ENCODE results near the gene RPS6KA2. TPM values are rescaled to one million over a fixed set of nuclear protein-coding genes. Genes with fewer than 3 reads are reported as not detected.
"Not testable (repeated sequence)": the region's sequence is repeated elsewhere in the genome, so short reads cannot be mapped to it uniquely, and the experiment has no call there.

RPS6KA2 gene
- total RNA-seq, 1 experiment from 2014 or later: 4.2 TPM

DNA sequence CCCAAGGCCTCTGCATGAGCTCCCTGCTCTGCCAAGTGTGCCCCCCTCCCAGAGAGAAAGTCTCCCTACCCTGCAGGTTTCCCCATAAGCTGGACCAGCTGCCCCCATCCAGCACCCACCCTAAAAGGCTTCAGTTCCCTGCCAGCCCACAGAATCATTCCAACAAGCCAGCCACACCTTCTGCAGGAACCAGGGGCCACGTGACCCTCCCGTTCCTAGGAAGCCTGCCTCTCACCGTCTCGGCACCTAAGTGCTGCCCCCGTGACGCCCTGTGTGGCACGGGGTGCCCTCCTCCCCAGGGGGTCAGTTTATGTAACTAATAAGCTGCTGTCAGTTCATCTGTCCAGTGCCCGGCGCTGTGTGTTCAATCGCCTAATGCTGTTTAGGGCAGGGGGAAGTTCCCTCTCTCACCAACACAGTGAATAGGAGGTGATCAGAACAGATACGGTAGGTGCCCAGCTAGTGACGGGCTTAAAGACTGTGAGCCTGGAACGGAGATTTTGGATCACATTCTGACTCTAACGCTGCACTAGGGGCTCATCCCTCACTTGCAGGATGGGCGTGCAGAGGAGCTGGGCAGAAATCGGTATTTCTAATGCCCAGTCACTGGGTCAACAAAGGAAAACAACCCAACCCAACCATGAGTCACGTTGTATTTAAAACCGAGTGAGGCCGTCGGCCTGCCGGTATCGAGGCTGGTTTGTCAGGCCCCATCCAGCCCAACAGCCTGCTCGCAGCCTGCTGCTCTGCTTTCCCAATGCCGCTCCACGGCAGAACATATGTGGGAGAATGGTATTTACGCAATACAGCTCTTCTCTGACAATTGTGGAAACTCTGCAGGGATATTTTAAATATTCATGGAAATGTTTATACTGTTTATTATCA, 96.6 kb downstream of the RPS6KA2 start:
- no peak overlapping the region for H3K4me3 ChIP-seq
- H3K27me3 ChIP-seq: no peaks in the 10 kb centered on the region
- no peak overlapping the region for H3K27ac ChIP-seq
- H3K9me3 ChIP-seq (replicated peaks): 0 out of 2 replicates have a peak, but pooled peaks cover 2% of the 10 kb centered on the region
- 0 out of 2 replicates have a peak, but pooled peaks cover 3% of the 10 kb centered on the region for H3K4me1 ChIP-seq
- no peak for DNase-seq
- no peaks in the 10 kb centered on the region for H3K36me3 ChIP-seq

DNA sequence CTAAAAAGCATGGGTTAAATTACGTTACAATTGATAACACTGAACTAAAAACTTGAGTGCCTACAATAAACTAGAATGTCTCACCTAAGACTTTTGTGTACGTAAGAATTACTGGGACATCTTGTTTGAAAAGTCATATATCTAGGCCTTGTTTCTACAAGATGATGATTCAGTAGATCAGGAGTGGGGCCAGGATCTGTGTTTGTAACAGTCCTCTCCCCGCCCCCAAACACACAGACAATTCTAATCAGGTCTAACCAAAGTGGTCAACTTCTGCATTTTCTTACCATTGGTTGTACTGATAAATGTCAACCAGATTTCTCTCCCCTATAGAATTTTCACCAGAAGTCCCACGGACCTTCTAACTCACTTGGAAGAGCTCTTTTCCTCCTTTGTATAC, 97.5 kb downstream of the RPS6KA2 start:
- no peak overlapping the region for H3K27ac ChIP-seq
- no peak for DNase-seq
- H3K27me3 ChIP-seq: no peaks in the 10 kb centered on the region
- H3K4me3 ChIP-seq: no peak overlapping the region
- H3K9me3 ChIP-seq (replicated peaks): 0 out of 2 replicates have a peak, but pooled peaks cover 2% of the 10 kb centered on the region
- no peaks in the 10 kb centered on the region for H3K36me3 ChIP-seq
- H3K4me1 ChIP-seq: 0 out of 2 replicates have a peak, but pooled peaks cover 3% of the 10 kb centered on the region

DNA sequence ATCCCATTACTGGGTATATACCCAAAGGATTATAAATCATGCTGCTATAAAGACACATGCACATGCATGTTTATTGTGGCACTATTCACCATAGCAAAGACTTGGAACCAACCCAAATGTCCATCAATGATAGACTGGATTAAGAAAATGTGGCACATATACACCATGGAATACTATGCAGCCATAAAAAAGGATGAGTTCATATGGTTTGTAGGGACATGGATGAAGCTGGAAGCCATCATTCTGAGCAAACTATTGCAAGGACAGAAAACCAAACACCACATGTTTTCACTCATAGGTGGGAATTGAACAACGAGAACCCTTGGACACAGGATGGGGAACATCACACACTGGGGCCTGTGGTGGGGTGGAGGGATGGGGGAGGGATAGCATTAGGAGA, 98.0 kb downstream of the RPS6KA2 start:
- DNase-seq; H3K4me1 ChIP-seq; H3K27ac ChIP-seq; H3K27me3 ChIP-seq; H3K9me3 ChIP-seq (replicated peaks); H3K4me3 ChIP-seq; H3K36me3 ChIP-seq: not testable (repeated sequence)

DNA sequence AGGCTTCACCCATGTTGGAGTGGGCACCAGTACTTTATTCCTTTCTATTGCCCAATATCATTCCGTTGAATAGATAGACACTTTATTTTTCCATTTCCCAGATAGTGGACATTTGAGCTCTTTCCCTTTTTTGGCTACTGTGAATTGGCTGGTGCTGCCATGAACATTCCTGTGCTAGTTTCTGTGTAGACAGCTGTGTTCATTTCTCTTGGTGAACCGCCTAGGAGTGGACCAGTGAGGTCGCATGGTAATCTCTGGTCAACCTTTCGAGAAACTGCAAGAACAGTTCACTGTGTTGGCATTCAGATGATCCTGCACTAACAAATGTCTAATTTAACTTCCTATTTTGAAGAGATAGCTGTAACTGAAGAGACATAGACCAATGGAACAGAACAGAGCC, 99.2 kb downstream of the RPS6KA2 start:
- Histone ChIP-seq H3K27me3 (no peaks in the 10 kb centered on the region), H3K4me3 (no peak overlapping the region), H3K36me3 (no peaks in the 10 kb centered on the region), H3K4me1 (0 out of 2 replicates have a peak, but pooled peaks cover 3% of the 10 kb centered on the region), H3K9me3 (replicated peaks) (0 out of 2 replicates have a peak, but pooled peaks cover 2% of the 10 kb centered on the region), H3K27ac (no peak overlapping the region)
- DNase-seq: no peak

DNA sequence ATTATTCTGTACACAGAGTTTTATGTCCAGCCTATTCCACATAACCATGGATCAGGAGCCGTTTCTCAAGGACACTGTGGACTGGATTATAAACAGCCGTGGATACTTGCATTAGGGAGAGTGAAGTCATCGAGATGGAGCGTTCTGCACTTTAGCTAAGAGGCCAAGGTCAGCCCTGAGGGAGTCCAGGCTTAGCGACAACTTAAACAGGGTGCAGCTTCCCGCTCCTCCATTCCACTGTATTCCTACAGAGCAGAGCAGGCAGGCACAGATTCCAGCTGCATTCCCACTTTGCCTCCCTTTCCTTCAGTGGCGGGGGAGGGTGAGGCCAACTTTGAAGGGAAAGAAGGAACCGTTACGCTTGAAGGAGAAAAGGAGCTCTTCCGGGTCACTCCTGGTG, 100.1 kb downstream of the RPS6KA2 start:
- Histone ChIP-seq H3K36me3 (no peaks in the 10 kb centered on the region), H3K27ac (no peak overlapping the region), H3K27me3 (no peaks in the 10 kb centered on the region), H3K4me1 (0 out of 2 replicates have a peak, but pooled peaks cover 3% of the 10 kb centered on the region), H3K9me3 (replicated peaks) (0 out of 2 replicates have a peak, but pooled peaks cover 2% of the 10 kb centered on the region), H3K4me3 (no peak overlapping the region)
- no peak for DNase-seq

- DNase-seq: no peak
- H3K27ac ChIP-seq: no peak overlapping the region
- no peaks in the 10 kb centered on the region for H3K36me3 ChIP-seq
- H3K4me1 ChIP-seq: 0 out of 2 replicates have a peak, but pooled peaks cover 3% of the 10 kb centered on the region
- no peak overlapping the region for H3K4me3 ChIP-seq
- 0 out of 2 replicates have a peak, but pooled peaks cover 2% of the 10 kb centered on the region for H3K9me3 ChIP-seq (replicated peaks)
- H3K27me3 ChIP-seq: no peaks in the 10 kb centered on the region
Measured at GRCh38 chr6:166525567-166525966, 101.5 kb downstream of the RPS6KA2 start.

GRCh38 chr6:166523782-166524559, 103.1 kb downstream of the RPS6KA2 start:
- no peaks in the 10 kb centered on the region for H3K36me3 ChIP-seq
- H3K4me1 ChIP-seq: 0 out of 2 replicates have a peak, but pooled peaks cover 3% of the 10 kb centered on the region
- H3K4me3 ChIP-seq: no peak overlapping the region
- 0 out of 2 replicates have a peak, but pooled peaks cover 2% of the 10 kb centered on the region for H3K9me3 ChIP-seq (replicated peaks)
- no peaks in the 10 kb centered on the region for H3K27me3 ChIP-seq
- no peak for DNase-seq
- H3K27ac ChIP-seq: no peak overlapping the region

- Histone ChIP-seq H3K9me3 (replicated peaks) (no peaks in the 10 kb centered on the region), H3K4me3 (no peak overlapping the region), H3K27ac (no peak overlapping the region), H3K36me3 (no peaks in the 10 kb centered on the region), H3K27me3 (no peaks in the 10 kb centered on the region), H3K4me1 (no peaks in the 10 kb centered on the region)
- DNase-seq: no peak
Measured at GRCh38 chr6:166520905-166521834, 105.9 kb downstream of the RPS6KA2 start.

DNA sequence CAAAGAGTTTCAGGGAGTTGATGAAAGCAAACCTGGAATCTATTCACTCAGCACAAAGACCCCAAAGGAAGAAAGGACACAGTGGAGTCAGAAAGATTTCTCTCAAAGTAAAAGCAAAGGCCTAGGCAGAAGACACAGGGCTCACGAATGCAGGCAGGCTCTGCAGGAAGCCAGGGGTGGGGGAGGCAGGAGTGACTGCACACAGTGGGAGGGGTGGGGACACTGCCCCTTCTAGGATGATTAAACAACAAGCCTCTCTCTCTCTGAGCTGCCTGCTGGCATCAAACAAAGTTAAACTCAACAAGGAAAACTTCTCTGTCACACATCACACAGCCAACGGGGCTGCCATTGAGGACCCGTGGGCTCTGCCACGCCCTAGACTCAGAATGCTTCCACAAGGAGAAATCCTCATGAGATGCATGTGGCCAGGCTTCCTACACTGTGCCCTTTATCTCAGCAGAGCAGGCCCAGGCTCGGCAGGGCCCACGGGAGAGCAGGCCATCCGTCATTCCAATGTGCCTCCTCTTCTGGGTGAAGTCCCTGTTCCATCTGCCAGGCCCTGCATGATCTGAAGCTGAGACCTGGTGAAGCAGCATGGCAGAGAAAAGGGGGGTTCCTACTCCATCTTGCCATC, 110.7 kb downstream of the RPS6KA2 start:
- no peaks in the 10 kb centered on the region for H3K4me1 ChIP-seq
- no peak for DNase-seq
- no peaks in the 10 kb centered on the region for H3K9me3 ChIP-seq (replicated peaks)
- no peak overlapping the region for H3K4me3 ChIP-seq
- no peaks in the 10 kb centered on the region for H3K36me3 ChIP-seq
- H3K27me3 ChIP-seq: no peaks in the 10 kb centered on the region
- H3K27ac ChIP-seq: no peak overlapping the region

DNA sequence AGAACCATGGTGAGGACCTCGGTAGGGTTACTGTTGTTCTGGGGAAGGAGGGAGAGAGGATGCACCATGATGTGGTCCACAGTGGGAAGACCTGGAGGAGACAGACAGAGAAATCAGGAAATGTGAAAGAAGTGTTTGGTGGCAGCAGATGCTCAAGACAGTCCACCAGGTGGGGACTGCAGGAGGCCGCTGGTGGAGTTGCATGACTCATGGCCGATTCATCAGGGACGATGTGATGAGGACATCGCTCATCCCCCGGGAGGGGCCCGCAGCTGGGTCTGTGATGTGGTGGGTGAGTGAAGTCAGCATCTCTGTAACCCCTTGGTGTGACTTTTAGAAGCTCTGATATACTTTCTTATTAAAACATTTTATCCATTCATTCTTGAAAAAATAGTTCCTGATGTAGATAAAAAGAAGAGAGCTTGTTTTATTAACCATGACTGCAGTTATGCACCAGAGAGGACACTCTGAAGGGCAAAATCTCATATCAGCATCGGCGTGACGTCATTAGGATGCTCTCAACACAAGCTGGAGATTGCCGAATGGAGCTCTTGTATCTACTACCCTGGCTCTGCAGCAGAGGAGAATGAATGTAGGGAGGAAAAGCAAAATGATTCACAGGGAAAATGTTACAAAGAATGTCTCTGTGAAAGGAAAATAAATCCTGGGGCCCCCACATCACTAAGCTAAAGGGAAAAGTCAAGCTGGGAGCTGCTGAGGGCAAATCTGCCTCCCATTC, 111.8 kb downstream of the RPS6KA2 start:
- Histone ChIP-seq H3K4me1 (no peaks in the 10 kb centered on the region), H3K36me3 (no peaks in the 10 kb centered on the region), H3K4me3 (no peak overlapping the region), H3K9me3 (replicated peaks) (no peaks in the 10 kb centered on the region), H3K27me3 (no peaks in the 10 kb centered on the region), H3K27ac (no peak overlapping the region)
- peak; percentile 46 to 50 for DNase-seq

- DNase-seq: no peak
- no peaks in the 10 kb centered on the region for H3K4me1 ChIP-seq
- H3K9me3 ChIP-seq (replicated peaks): no peaks in the 10 kb centered on the region
- no peak overlapping the region for H3K4me3 ChIP-seq
- no peaks in the 10 kb centered on the region for H3K36me3 ChIP-seq
- no peak overlapping the region for H3K27ac ChIP-seq
- H3K27me3 ChIP-seq: no peaks in the 10 kb centered on the region
Measured at GRCh38 chr6:166514196-166514595, 112.9 kb downstream of the RPS6KA2 start.

DNA sequence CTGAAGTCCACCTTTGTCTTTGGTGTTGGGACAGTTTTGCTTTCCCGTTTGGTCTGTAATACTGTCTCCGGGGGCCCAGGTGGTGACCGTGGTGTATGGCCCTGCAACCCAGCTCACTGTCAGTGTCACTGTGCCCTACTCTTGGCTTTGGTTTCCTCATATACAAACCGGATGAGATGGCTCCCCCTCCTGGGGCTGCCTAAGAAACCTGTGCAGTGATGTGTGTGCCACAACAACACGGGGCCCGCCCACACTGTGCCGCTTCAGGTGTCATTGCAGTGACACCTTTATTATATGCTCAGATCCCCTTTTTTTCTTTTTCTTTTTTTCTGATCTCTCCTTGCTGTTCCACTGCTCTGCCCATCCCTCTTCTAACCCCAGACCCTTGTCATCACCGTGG, 114.5 kb downstream of the RPS6KA2 start:
- H3K27ac ChIP-seq: no peak overlapping the region
- no peak for DNase-seq
- H3K4me1 ChIP-seq: no peaks in the 10 kb centered on the region
- H3K27me3 ChIP-seq: no peaks in the 10 kb centered on the region
- H3K4me3 ChIP-seq: no peak overlapping the region
- H3K36me3 ChIP-seq: no peaks in the 10 kb centered on the region
- no peaks in the 10 kb centered on the region for H3K9me3 ChIP-seq (replicated peaks)

- DNase-seq: no peak
- H3K9me3 ChIP-seq (replicated peaks): no peaks in the 10 kb centered on the region
- no peak overlapping the region for H3K27ac ChIP-seq
- H3K36me3 ChIP-seq: no peaks in the 10 kb centered on the region
- H3K27me3 ChIP-seq: no peaks in the 10 kb centered on the region
- H3K4me3 ChIP-seq: no peak overlapping the region
- H3K4me1 ChIP-seq: no peaks in the 10 kb centered on the region
Measured at GRCh38 chr6:166511316-166511715, 115.7 kb downstream of the RPS6KA2 start.
